AG04450 (cell line): Measurements from ENCODE around the gene RAB11B. TPM values are rescaled to one million over a fixed set of nuclear protein-coding genes. Genes with fewer than 3 reads are reported as not detected.
A peak's percentile ranks its signal among the peaks of the same experiment; 100 is the strongest.
"Not testable (repeated sequence)": the region's sequence is repeated elsewhere in the genome, so short reads cannot be mapped to it uniquely, and the experiment has no call there.

Source experiments
- CTCF ChIA-PET: fragments of 300-600, 350-600 bp; formaldehyde crosslinking; extraction: SDS; loops from one replicate; lab custom pipeline; 2022; ENCODE audit warnings: antibody characterized with exemption, inconsistent platforms; lab: Charles Lee
- POLR2A ChIA-PET: fragments of 350-600 bp; formaldehyde crosslinking; extraction: SDS; loops from one replicate; lab custom pipeline; 2021; ENCODE audit warnings: antibody characterized with exemption, inconsistent platforms; lab: Yijun Ruan, JAX
- DNase-seq: peaks from one replicate; pipeline ENCODE4 v3.0.0-alpha.2; 2011; ENCODE audit warnings: low read depth, low spot score
- H3K27ac ChIP-seq: one replicate; pipeline ENCODE4 v1.5.1; 2012; ENCODE audit warnings: low read depth, low read length, control low read depth
- H3K27me3 ChIP-seq: one replicate; pipeline ENCODE4 v1.6.0; 2012; ENCODE audit warnings: low read length; ENCODE audit not compliant: control insufficient read depth, insufficient read depth
- H3K4me3 ChIP-seq: 2 replicates; pipeline ENCODE4 v1.5.1; 2011; ENCODE audit warnings: mild to moderate bottlenecking, low read depth, low read length, control low read depth
- H3K9me3 ChIP-seq: 2 replicates; pipeline ENCODE4 v1.5.1; 2012; ENCODE audit warnings: low read length; ENCODE audit not compliant: control insufficient read depth, insufficient read depth
- polyA plus RNA-seq: library from polyadenylated mRNA; depleted of rRNA; stranded (reverse); fragments of >200 nt; gene quantifications from 2 replicates; pipeline ENCODE4 v1.2.3, GENCODE V29; 2011
- TF ChIP-seq, protein P1 (sequence below): IDR thresholded peaks from 2 replicates; pipeline ENCODE4 v1.5.1; 2011; ENCODE audit warnings: low read depth, low read length, control low read depth, inconsistent platforms

The RAB11B gene
- polyA plus RNA-seq, 1 experiment, result 25.3 TPM

DNA sequence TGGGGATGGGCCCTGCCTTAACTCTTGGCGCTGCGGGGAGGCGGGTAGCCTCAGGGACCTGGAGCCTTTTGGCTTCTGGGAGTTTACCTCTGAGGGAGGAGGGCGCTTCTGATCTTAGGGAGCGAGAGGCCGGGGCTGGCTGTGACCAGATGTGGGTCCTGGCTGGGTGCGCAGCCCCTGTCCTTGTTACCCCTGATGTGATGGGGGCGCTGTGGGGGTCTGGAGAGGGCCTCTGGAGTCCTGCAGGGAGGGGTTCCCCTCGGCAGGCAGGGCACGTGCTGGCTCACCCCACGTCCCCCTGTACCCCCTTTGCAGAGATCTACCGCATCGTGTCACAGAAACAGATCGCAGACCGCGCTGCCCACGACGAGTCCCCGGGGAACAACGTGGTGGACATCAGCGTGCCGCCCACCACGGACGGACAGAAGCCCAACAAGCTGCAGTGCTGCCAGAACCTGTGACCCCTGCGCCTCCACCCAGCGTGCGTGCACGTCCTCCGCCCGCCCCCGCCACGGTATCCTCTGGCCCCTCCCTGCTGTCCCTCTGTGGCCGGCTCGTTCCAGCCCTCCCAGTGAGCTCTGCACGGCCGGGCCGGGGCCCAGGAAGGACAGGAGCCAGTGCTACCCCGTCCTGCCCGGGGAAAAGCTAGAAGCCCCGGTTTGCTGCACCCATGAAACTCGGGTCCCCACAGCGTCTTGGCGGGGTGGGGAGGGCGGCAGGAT, 13.1 kb downstream of the RAB11B start:
- Histone ChIP-seq H3K9me3 (no peaks in the 10 kb centered on the region; the same call in 1 of the 2 replicates), H3K27ac (no peak overlapping the region), H3K27me3 (no peaks in the 10 kb centered on the region), H3K4me3 (no peak overlapping the region)
- TF ChIP-seq, protein P1, sequence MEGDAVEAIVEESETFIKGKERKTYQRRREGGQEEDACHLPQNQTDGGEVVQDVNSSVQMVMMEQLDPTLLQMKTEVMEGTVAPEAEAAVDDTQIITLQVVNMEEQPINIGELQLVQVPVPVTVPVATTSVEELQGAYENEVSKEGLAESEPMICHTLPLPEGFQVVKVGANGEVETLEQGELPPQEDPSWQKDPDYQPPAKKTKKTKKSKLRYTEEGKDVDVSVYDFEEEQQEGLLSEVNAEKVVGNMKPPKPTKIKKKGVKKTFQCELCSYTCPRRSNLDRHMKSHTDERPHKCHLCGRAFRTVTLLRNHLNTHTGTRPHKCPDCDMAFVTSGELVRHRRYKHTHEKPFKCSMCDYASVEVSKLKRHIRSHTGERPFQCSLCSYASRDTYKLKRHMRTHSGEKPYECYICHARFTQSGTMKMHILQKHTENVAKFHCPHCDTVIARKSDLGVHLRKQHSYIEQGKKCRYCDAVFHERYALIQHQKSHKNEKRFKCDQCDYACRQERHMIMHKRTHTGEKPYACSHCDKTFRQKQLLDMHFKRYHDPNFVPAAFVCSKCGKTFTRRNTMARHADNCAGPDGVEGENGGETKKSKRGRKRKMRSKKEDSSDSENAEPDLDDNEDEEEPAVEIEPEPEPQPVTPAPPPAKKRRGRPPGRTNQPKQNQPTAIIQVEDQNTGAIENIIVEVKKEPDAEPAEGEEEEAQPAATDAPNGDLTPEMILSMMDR, result no peak
- no peak for DNase-seq
- ChIA-PET POLR2A (no interaction called here), CTCF (interaction anchor here (1.3 to 2.2 kb wide), 2 partner anchors 10 to 49 kb away, joined by 5 to 17 read pairs; partner anchors contain the start of gene MARCHF2)

DNA sequence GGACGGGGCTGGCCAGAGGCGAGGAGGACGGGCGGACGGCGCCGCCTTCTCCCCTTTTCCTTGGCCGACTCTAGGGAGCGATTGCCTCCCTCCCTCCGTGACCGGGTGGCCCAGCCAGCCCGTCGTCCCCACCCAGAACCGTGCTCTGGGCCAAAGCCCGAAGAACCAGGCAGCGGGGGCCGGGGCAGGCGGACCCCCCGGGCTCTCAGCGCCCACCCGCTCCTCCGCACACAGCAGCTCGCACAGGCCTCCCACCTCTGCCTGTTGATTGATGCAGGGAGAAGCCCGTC, 13.6 kb downstream of the RAB11B start:
- ChIA-PET POLR2A (no interaction called here), CTCF (interaction anchor here (1.3 to 2.2 kb wide), 2 partner anchors 9 to 50 kb away, joined by 5 to 17 read pairs; partner anchors contain the start of gene MARCHF2)
- Histone ChIP-seq H3K27me3 (no peaks in the 10 kb centered on the region), H3K27ac (no peak overlapping the region), H3K9me3 (no peaks in the 10 kb centered on the region; the same call in 1 of the 2 replicates), H3K4me3 (no peak overlapping the region)
- TF ChIP-seq, protein P1, result no peak
- DNase-seq, result no peak

GRCh38 chr19:8404391-8405151, 14.4 kb downstream of the RAB11B start:
- no peaks in the 10 kb centered on the region; the same call in 1 of the 2 replicates for H3K9me3 ChIP-seq
- ChIA-PET POLR2A (no interaction called here), CTCF (interaction anchor here (1.0 to 2.2 kb wide), 3 partner anchors 8 to 51 kb away, joined by 4 to 17 read pairs (median 5); partner anchors contain the start of gene MARCHF2)
- no peak for DNase-seq
- TF ChIP-seq, protein P1, result no peak
- H3K4me3 ChIP-seq, result no peak overlapping the region
- H3K27ac ChIP-seq, result no peak overlapping the region
- no peaks in the 10 kb centered on the region for H3K27me3 ChIP-seq

- not testable (repeated sequence) for H3K4me3 ChIP-seq, H3K9me3 ChIP-seq, H3K27me3 ChIP-seq, H3K27ac ChIP-seq, DNase-seq
- ChIA-PET POLR2A (interaction anchor here (0.7 kb wide), 1 partner anchor 12 kb away, joined by 6 read pairs; no protein-coding TSS in a partner anchor), CTCF (interaction anchor here (0.6 to 1.1 kb wide), 5 partner anchors 15 to 170 kb away, joined by 3 to 4 read pairs (median 3); no protein-coding TSS in a partner anchor)
Measured at GRCh38 chr19:8410718-8411117, 20.6 kb downstream of the RAB11B start.

- peak within 1 kb of the TSS; percentile 68 for H3K4me3 ChIP-seq
- ChIA-PET POLR2A (interaction anchor here (0.6 to 2.3 kb wide), 12 partner anchors 11 to 170 kb away, joined by 3 to 16 read pairs (median 4); partner anchors contain the start of genes HNRNPM, NDUFA7, RPS28 and ZNF414), CTCF (interaction anchor here (0.5 to 2.9 kb wide), 37 partner anchors 8 to 229 kb away, joined by 3 to 21 read pairs (median 4); partner anchors contain the start of genes MYO1F, RAB11B and ZNF414)
- TF ChIP-seq, protein P1, result peak; percentile 62
- peak; percentile 94 for DNase-seq
- H3K27me3 ChIP-seq, result no peaks in the 10 kb centered on the region
- no peak within 1 kb of the TSS for H3K27ac ChIP-seq
- H3K9me3 ChIP-seq, result no peaks in the 10 kb centered on the region
Measured at GRCh38 chr19:8412783-8413628, 22.8 kb downstream of the RAB11B start, which contains the start of gene MARCHF2. TSS of gene MARCHF2 (plus strand) at chr19:8413305. CDS start at chr19:8421841, 8,536 bp downstream.
